B cell (primary cell): ENCODE data around the gene CACNA2D1. TPM values are rescaled to one million over a fixed set of nuclear protein-coding genes. Genes with fewer than 3 reads are reported as not detected.

Source experiments
- ATAC-seq: fragments of 200-7000 bp; cut with Tn5 transposase; one replicate; pipeline ENCODE4 v1.10.0; 2021; ENCODE audit warnings: low read depth, mild to moderate bottlenecking, moderate number of reproducible peaks, moderate library complexity
- CTCF ChIA-PET: fragments of 350-600 bp; sonication (Branson Sonifier 250); formaldehyde crosslinking; loops from one replicate; lab custom pipeline; 2021; ENCODE audit warnings: antibody characterized with exemption, inconsistent platforms; lab: Charles Lee
- POLR2A ChIA-PET: fragments of 350-600 bp; sonication (Branson Sonifier 250); formaldehyde crosslinking; loops from one replicate; lab custom pipeline; 2021; ENCODE audit warnings: antibody characterized with exemption; lab: Charles Lee
- DNase-seq: peaks from one replicate; pipeline ENCODE4 v3.0.0; 2013
- H2AFZ ChIP-seq: 2 replicates; pipeline ENCODE4 v1.6.1; 2012; ENCODE audit warnings: mild to moderate bottlenecking, low read depth, low read length; ENCODE audit not compliant: insufficient read depth, poor library complexity, severe bottlenecking
- H3K27ac ChIP-seq, 2 donors: 1 replicate in 1 of 2; 2 replicates in 1 of 2; pipeline ENCODE4 v1.5.1; 2012 to 2013; ENCODE audit warnings: low read length in 2 of 2, mild to moderate bottlenecking in 2 of 2, moderate library complexity in 1 of 2
- H3K27me3 ChIP-seq, 4 experiments: fragments of 200-600 bp in 1 of 4; sonication (generic) in 1 of 4; replicated peaks in 1 of 4; 1 replicate in 2 of 4; 2 replicates in 2 of 4; pipeline versions ENCODE4 v1.6.1 to v1.7.0; 2013 to 2016; ENCODE audit warnings: low read length in 3 of 4, mild to moderate bottlenecking in 2 of 4, mixed read lengths in 1 of 4, moderate library complexity in 1 of 4; ENCODE audit not compliant: insufficient read depth in 4 of 4, control insufficient read depth in 3 of 4; ENCODE audit errors: control extremely low read depth in 1 of 4
- H3K36me3 ChIP-seq, 2 experiments: replicated peaks in 1 of 2; 1 replicate in 1 of 2; 2 replicates in 1 of 2; pipeline versions ENCODE4 v1.6.1 to v1.7.1; 2013; ENCODE audit warnings: low read length in 1 of 2; ENCODE audit not compliant: insufficient read depth in 2 of 2, control insufficient read depth in 1 of 2; ENCODE audit errors: control extremely low read depth in 1 of 2, extremely low read depth in 1 of 2
- H3K4me1 ChIP-seq, 2 donors: fragments of 200-600 bp in 1 of 2; sonication (generic) in 1 of 2; 1 replicate in 1 of 2; 2 replicates in 1 of 2; pipeline versions ENCODE4 v1.5.1 to v1.6.1; 2013 to 2017; ENCODE audit warnings: low read length in 2 of 2; ENCODE audit not compliant: control insufficient read depth in 2 of 2, insufficient read depth in 2 of 2
- H3K4me2 ChIP-seq: replicated peaks from 2 replicates; pipeline ENCODE3; 2012; ENCODE audit warnings: mild to moderate bottlenecking, low read depth, low read length; ENCODE audit not compliant: poor library complexity, severe bottlenecking
- H3K4me3 ChIP-seq, 5 experiments: fragments of 200-600 bp in 1 of 5; sonication (generic) in 1 of 5; 1 replicate in 3 of 5; 2 replicates in 2 of 5; pipeline versions ENCODE4 v1.5.1 to v1.7.0; 2011 to 2016; ENCODE audit warnings: low read length in 4 of 5, mild to moderate bottlenecking in 4 of 5, low read depth in 2 of 5, control low read depth in 1 of 5, moderate library complexity in 1 of 5; ENCODE audit not compliant: insufficient read depth in 1 of 5; ENCODE audit errors: control extremely low read depth in 1 of 5, extremely low read depth in 1 of 5
- H3K79me2 ChIP-seq: fragments of 200-600 bp; sonication (generic); one replicate; pipeline ENCODE4 v1.6.0; 2016; ENCODE audit warnings: low read length; ENCODE audit not compliant: control insufficient read depth, insufficient read depth
- H3K9ac ChIP-seq: fragments of 200-600 bp; sonication (generic); 2 replicates; pipeline ENCODE4 v1.6.1; 2017; ENCODE audit warnings: mild to moderate bottlenecking, low read length, moderate library complexity
- H3K9me3 ChIP-seq, 3 donors: one replicate each; pipeline versions ENCODE4 v1.6.1 to v1.7.1; 2013; ENCODE audit warnings: low read length in 2 of 3; ENCODE audit not compliant: control insufficient read depth in 2 of 3, insufficient read depth in 1 of 3; ENCODE audit errors: control extremely low read depth in 1 of 3
- H4K20me1 ChIP-seq: 2 replicates; pipeline ENCODE4 v1.6.0; 2012; ENCODE audit warnings: mild to moderate bottlenecking, low read length; ENCODE audit not compliant: insufficient read depth, control insufficient read depth, poor library complexity, severe bottlenecking
- H3K27ac Mint-ChIP-seq: one replicate; pipeline ENCODE4 v1.8.0; 2021; ENCODE audit warnings: mixed read lengths
- H3K27me3 Mint-ChIP-seq: one replicate; pipeline ENCODE4 v1.8.0; 2021; ENCODE audit warnings: mixed read lengths
- H3K4me1 Mint-ChIP-seq: one replicate; pipeline ENCODE4 v1.8.0; 2021; ENCODE audit warnings: mixed read lengths
- H3K4me3 Mint-ChIP-seq: one replicate; pipeline ENCODE4 v1.8.0; 2021; ENCODE audit warnings: mixed read lengths
- H3K9me3 Mint-ChIP-seq: one replicate; pipeline ENCODE4 v1.8.0; 2022; ENCODE audit warnings: mixed read lengths; ENCODE audit not compliant: insufficient read depth
- CTCF ChIP-seq: fragments of 200-600 bp; IDR thresholded peaks from one replicate; pipeline ENCODE4 v1.8.0; 2022; ENCODE audit warnings: antibody characterized with exemption, mild to moderate bottlenecking
- EZH2 ChIP-seq: IDR thresholded peaks from 2 replicates; pipeline ENCODE4 v1.6.1; 2012; ENCODE audit warnings: borderline replicate concordance, low read depth, mild to moderate bottlenecking, moderate library complexity, low read length; ENCODE audit not compliant: insufficient read depth, poor library complexity, severe bottlenecking
- WGBS: methylation state at CpG from one replicate; pipeline ENCODE4 v1.1.5; 2013; ENCODE audit warnings: missing lambda C conversion rate; ENCODE audit not compliant: insufficient coverage; 5-methylcytosine and 5-hydroxymethylcytosine counted together
- intact Hi-C: fragments of 100-400 bp; cut with micrococcal nuclease; formaldehyde crosslinking; loops from one replicate; pipeline ENCODE4 v1.10.0; 2022
- polyA plus RNA-seq: library from polyadenylated mRNA; depleted of rRNA; stranded (reverse); fragments of >200 nt; gene quantifications from 2 replicates; pipeline ENCODE4 v1.2.3, GENCODE V29; 2012
- total RNA-seq, 2 donors: library from RNA; stranded (reverse); fragments of 120-200 nt in 1 of 2; gene quantifications; 1 replicate in 1 of 2; 2 replicates in 1 of 2; pipeline versions ENCODE4 v1.2.3 to v1.2.4, GENCODE V29; 2013 to 2022

CACNA2D1 gene
- total and polyA plus RNA-seq, 2 donors (not counting 1 experiment from before 2014, with no cell fraction given): not detected

GRCh38 chr7:82413237-82413636 lies 30.3 kb downstream of the CACNA2D1 start:
- no peak for ATAC-seq
- POLR2A ChIA-PET: no interaction called here
- Histone ChIP-seq H3K9me3 (peaks cover 0 to 3% (median 0%) of the 10 kb centered on the region in 3 donors), H3K27ac (no peak overlapping the region), H2AFZ (no peak overlapping the region), H3K4me2 (no peak overlapping the region), H3K4me3 (no peak overlapping the region), H4K20me1 (no peaks in the 10 kb centered on the region), H3K79me2 (no peaks in the 10 kb centered on the region), H3K27me3 (no peaks in the 10 kb centered on the region), H3K4me1 (no peaks in the 10 kb centered on the region), H3K9ac (no peak overlapping the region), H3K36me3 (no peaks in the 10 kb centered on the region)
- TF ChIP-seq EZH2 (no peak), CTCF (no peak)
- H3K27me3 Mint-ChIP-seq: no peaks in the 10 kb centered on the region
- H3K27ac Mint-ChIP-seq: no peak overlapping the region
- H3K4me3 Mint-ChIP-seq: no peak overlapping the region
- H3K9me3 Mint-ChIP-seq: no peaks in the 10 kb centered on the region
- no peaks in the 10 kb centered on the region for H3K4me1 Mint-ChIP-seq
- CTCF ChIA-PET: no interaction called here
- no peak for DNase-seq
- intact Hi-C loops: no loop called here

- no peaks in the 10 kb centered on the region for H3K36me3 ChIP-seq
- POLR2A ChIA-PET: no interaction called here
- no peak for TF ChIP-seq EZH2
- TF ChIP-seq CTCF: no peak
These were observed 31.8 kb downstream of the CACNA2D1 start for GRCh38 chr7:82411732-82412131.

More at GRCh38 chr7:82411732-82412131, 31.8 kb downstream of the CACNA2D1 start:
- Histone ChIP-seq H3K4me1 (no peaks in the 10 kb centered on the region), H3K9me3 (peaks cover 0 to 3% (median 0%) of the 10 kb centered on the region in 3 donors), H3K4me3 (no peak overlapping the region), H3K9ac (no peak overlapping the region), H2AFZ (no peak overlapping the region), H3K79me2 (no peaks in the 10 kb centered on the region), H3K4me2 (no peak overlapping the region), H3K27ac (no peak overlapping the region), H4K20me1 (no peaks in the 10 kb centered on the region), H3K27me3 (no peaks in the 10 kb centered on the region)
- no peak for ATAC-seq
- WGBS: 57% methylated on average over 1 of the region's 2 CpGs
- intact Hi-C loops: no loop called here
- no peak for DNase-seq
- no peaks in the 10 kb centered on the region for H3K27me3 Mint-ChIP-seq
- no peaks in the 10 kb centered on the region for H3K9me3 Mint-ChIP-seq
- H3K4me3 Mint-ChIP-seq: no peak overlapping the region
- no peaks in the 10 kb centered on the region for H3K4me1 Mint-ChIP-seq
- no peak overlapping the region for H3K27ac Mint-ChIP-seq
- CTCF ChIA-PET: no interaction called here
